ENCODE measurements around the gene G6PC1. TPM values are rescaled to one million over a fixed set of nuclear protein-coding genes. Genes with fewer than 3 reads are reported as not detected.
A peak's percentile ranks its signal among the peaks of the same experiment; 100 is the strongest.

Gene G6PC1
- total and polyA plus RNA-seq, 2 experiments from 2014 or later = not detected

GRCh38 chr17:42877037-42877436, 23.6 kb upstream of the G6PC1 start:
- Histone ChIP-seq H3K9me3 (ENCODE audit: low read depth) (no peaks in the 10 kb centered on the region), H3K36me3 (ENCODE audit: low read depth) (no peaks in the 10 kb centered on the region), H3K9me2 (ENCODE audit: insufficient read depth) (no peaks in the 10 kb centered on the region), H3K79me2 (ENCODE audit: insufficient read depth) (no peaks in the 10 kb centered on the region), H3K4me1 (ENCODE audit: insufficient read depth) (no peaks in the 10 kb centered on the region), H3K4me3 (no peak overlapping the region), H4K20me1 (ENCODE audit: insufficient read depth) (no peaks in the 10 kb centered on the region), H3K4me2 (ENCODE audit: unreplicated experiment) (no peak overlapping the region), H3F3A (ENCODE audit: insufficient read depth) (no peaks in the 10 kb centered on the region), H2AFZ (no peak overlapping the region), H3K27me3 (replicated peaks; ENCODE audit: insufficient read depth) (peaks cover 34% of the 10 kb centered on the region), H3K27ac (no peak overlapping the region), H3K9ac (no peak overlapping the region)
- DNase-seq = no peak
- TF ChIP-seq EZH2phosphoT487 (IDR thresholded peaks at IDR 0.05; ENCODE audit: insufficient read depth, low read depth) (no peak), EZH2 (IDR thresholded peaks at IDR 0.05; ENCODE audit: insufficient read depth, poor library complexity, severe bottlenecking) (no peak)
- 86 to 88% methylated on average over 10 of the region's 10 CpGs for WGBS, 2 experiments (ENCODE audit: low coverage in 1 of 2, low lambda C conversion rate in 2 of 2, missing lambda C conversion rate in 2 of 2)
- in situ Hi-C loops (cut with MboI) = no loop called here

GRCh38 chr17:42878123-42878880, 22.3 kb upstream of the G6PC1 start:
- Histone ChIP-seq H3K9me2 (ENCODE audit: insufficient read depth) (no peaks in the 10 kb centered on the region), H3K4me2 (ENCODE audit: unreplicated experiment) (no peak overlapping the region), H3K9ac (no peak overlapping the region), H3F3A (ENCODE audit: insufficient read depth) (no peaks in the 10 kb centered on the region), H3K27ac (no peak overlapping the region), H2AFZ (no peak overlapping the region), H3K36me3 (ENCODE audit: low read depth) (no peaks in the 10 kb centered on the region), H3K79me2 (ENCODE audit: insufficient read depth) (no peaks in the 10 kb centered on the region), H3K9me3 (ENCODE audit: low read depth) (no peaks in the 10 kb centered on the region), H3K4me3 (no peak overlapping the region), H4K20me1 (ENCODE audit: insufficient read depth) (no peaks in the 10 kb centered on the region), H3K27me3 (replicated peaks; ENCODE audit: insufficient read depth) (peaks cover 28% of the 10 kb centered on the region), H3K4me1 (ENCODE audit: insufficient read depth) (no peaks in the 10 kb centered on the region)
- TF ChIP-seq EZH2 (IDR thresholded peaks at IDR 0.05; ENCODE audit: insufficient read depth, poor library complexity, severe bottlenecking) = no peak
- no peak for TF ChIP-seq EZH2phosphoT487 (IDR thresholded peaks at IDR 0.05; ENCODE audit: insufficient read depth, low read depth)
- 16 to 28% methylated on average over 9 to 13 of the region's 13 CpGs for WGBS, 2 experiments (ENCODE audit: low coverage in 1 of 2, low lambda C conversion rate in 2 of 2, missing lambda C conversion rate in 2 of 2)
- DNase-seq = no peak
- in situ Hi-C loops (cut with MboI) = no loop called here

- H3K27me3 ChIP-seq (replicated peaks; ENCODE audit: insufficient read depth) = peaks cover 26% of the 10 kb centered on the region
- H3K27ac ChIP-seq = no peak overlapping the region
- no peaks in the 10 kb centered on the region for H3F3A ChIP-seq (ENCODE audit: insufficient read depth)
- no peaks in the 10 kb centered on the region for H3K4me1 ChIP-seq (ENCODE audit: insufficient read depth)
- no peak overlapping the region for H3K4me2 ChIP-seq (ENCODE audit: unreplicated experiment)
- no peaks in the 10 kb centered on the region for H3K9me3 ChIP-seq (ENCODE audit: low read depth)
- no peak overlapping the region for H3K9ac ChIP-seq
- H3K36me3 ChIP-seq (ENCODE audit: low read depth) = no peaks in the 10 kb centered on the region
- H3K4me3 ChIP-seq = no peak overlapping the region
- DNase-seq = no peak
- TF ChIP-seq EZH2 (IDR thresholded peaks at IDR 0.05; ENCODE audit: insufficient read depth, poor library complexity, severe bottlenecking) (no peak), EZH2phosphoT487 (IDR thresholded peaks at IDR 0.05; ENCODE audit: insufficient read depth, low read depth) (no peak)
- no peaks in the 10 kb centered on the region for H4K20me1 ChIP-seq (ENCODE audit: insufficient read depth)
- H3K79me2 ChIP-seq (ENCODE audit: insufficient read depth) = no peaks in the 10 kb centered on the region
- H2AFZ ChIP-seq = no peak overlapping the region
- in situ Hi-C loops (cut with MboI) = no loop called here
- H3K9me2 ChIP-seq (ENCODE audit: insufficient read depth) = no peaks in the 10 kb centered on the region
- WGBS, 2 experiments (ENCODE audit: low coverage in 1 of 2, low lambda C conversion rate in 2 of 2, missing lambda C conversion rate in 2 of 2) = 57 to 63% methylated on average over 8 of the region's 8 CpGs
Observed at GRCh38 chr17:42878924-42879595, 21.5 kb upstream of the G6PC1 start.

- Histone ChIP-seq H3K4me2 (ENCODE audit: unreplicated experiment) (no peak overlapping the region), H4K20me1 (ENCODE audit: insufficient read depth) (no peaks in the 10 kb centered on the region), H3K36me3 (ENCODE audit: low read depth) (no peaks in the 10 kb centered on the region), H3K4me3 (no peak overlapping the region), H3K79me2 (ENCODE audit: insufficient read depth) (no peaks in the 10 kb centered on the region), H3K9me2 (ENCODE audit: insufficient read depth) (no peaks in the 10 kb centered on the region), H3K27me3 (replicated peaks; ENCODE audit: insufficient read depth) (peaks cover 26% of the 10 kb centered on the region), H3K27ac (no peak overlapping the region), H2AFZ (no peak overlapping the region), H3K9me3 (ENCODE audit: low read depth) (no peaks in the 10 kb centered on the region), H3K4me1 (ENCODE audit: insufficient read depth) (no peaks in the 10 kb centered on the region), H3K9ac (no peak overlapping the region), H3F3A (ENCODE audit: insufficient read depth) (no peaks in the 10 kb centered on the region)
- DNase-seq = peak; percentile 81
- TF ChIP-seq EZH2 (IDR thresholded peaks at IDR 0.05; ENCODE audit: insufficient read depth, poor library complexity, severe bottlenecking) (no peak), EZH2phosphoT487 (IDR thresholded peaks at IDR 0.05; ENCODE audit: insufficient read depth, low read depth) (no peak)
- WGBS, 2 experiments (ENCODE audit: low coverage in 1 of 2, low lambda C conversion rate in 2 of 2, missing lambda C conversion rate in 2 of 2) = 38 to 41% methylated on average over 6 of the region's 6 CpGs
- in situ Hi-C loops (cut with MboI) = no loop called here
Observed at GRCh38 chr17:42879596-42879985, 21.0 kb upstream of the G6PC1 start.

Data from GM23248 (cell line).